Naive B cell (primary cell): ENCODE results near the gene WNK4. TPM values are rescaled to one million over a fixed set of nuclear protein-coding genes. Genes with fewer than 3 reads are reported as not detected.
A peak's percentile ranks its signal among the peaks of the same experiment; 100 is the strongest.
"Not testable (repeated sequence)": the region's sequence is repeated elsewhere in the genome, so short reads cannot be mapped to it uniquely, and the experiment has no call there.

Experiments used
- ATAC-seq, 2 donors: fragments of 150-1000 bp; cut with Tn5 transposase; 2 replicates each; pipeline ENCODE4 v1.10.0; 2021; ENCODE audit warnings: low read depth in 2 of 2, mild to moderate bottlenecking in 2 of 2, moderate library complexity in 2 of 2
- DNase-seq: peaks from one replicate; pipeline ENCODE4 v3.0.0; 2022
- H3K27ac Mint-ChIP-seq, 6 donors: one replicate each; pipeline ENCODE4 v1.8.0; 2020 to 2022; ENCODE audit warnings: mild to moderate bottlenecking in 6 of 6, mixed read lengths in 6 of 6, moderate library complexity in 5 of 6, inconsistent platforms in 2 of 6
- H3K27me3 Mint-ChIP-seq, 3 donors: one replicate each; pipeline ENCODE4 v1.8.0; 2021 to 2022; ENCODE audit warnings: mixed read lengths in 3 of 3, mild to moderate bottlenecking in 1 of 3
- H3K36me3 Mint-ChIP-seq, 2 donors: one replicate each; pipeline ENCODE4 v1.8.0; 2020 to 2022; ENCODE audit warnings: mixed read lengths in 2 of 2, inconsistent platforms in 1 of 2, mild to moderate bottlenecking in 1 of 2
- H3K4me1 Mint-ChIP-seq, 3 donors: one replicate each; pipeline ENCODE4 v1.8.0; 2020 to 2022; ENCODE audit warnings: mixed read lengths in 3 of 3, inconsistent platforms in 1 of 3, mild to moderate bottlenecking in 1 of 3, moderate library complexity in 1 of 3
- H3K4me3 Mint-ChIP-seq, 8 donors: one replicate each; pipeline ENCODE4 v1.8.0; 2020 to 2022; ENCODE audit warnings: mild to moderate bottlenecking in 8 of 8, mixed read lengths in 8 of 8, moderate library complexity in 8 of 8, inconsistent platforms in 2 of 8
- H3K9me3 Mint-ChIP-seq, 7 donors: one replicate each; pipeline ENCODE4 v1.8.0; 2020 to 2022; ENCODE audit warnings: mixed read lengths in 7 of 7, mild to moderate bottlenecking in 5 of 7, inconsistent platforms in 2 of 7, moderate library complexity in 1 of 7
- polyA plus RNA-seq, 6 donors: library from polyadenylated mRNA; unstranded; fragments of 300-500 nt; fragmentation: Illumina TruSeq; gene quantifications; one replicate each; pipeline ENCODE4 v1.2.3, GENCODE V29; 2021; ENCODE audit warnings: low read depth in 6 of 6

Gene WNK4
- polyA plus RNA-seq = under 1 TPM in 1 of 6 donors, not detected in 5; 0.10 TPM

- Mint-ChIP-seq H3K36me3 (peaks cover 11 to 25% of the 10 kb centered on the region in 2 donors), H3K4me3 (peak within 1 kb of the TSS; percentile 19 to 83 (median 60)), H3K4me1 (peaks cover 19 to 44% (median 43%) of the 10 kb centered on the region in 3 donors), H3K27me3 (peaks cover 27 to 54% (median 47%) of the 10 kb centered on the region in 3 donors), H3K9me3 (peaks cover 0 to 2% (median 0%) of the 10 kb centered on the region in 7 donors), H3K27ac (peak within 1 kb of the TSS in 3 of 6 donors; percentile 44 to 88 (median 51))
- no peak for DNase-seq
- ATAC-seq = peak in 1 of 2 donors; percentile 27
Observed at GRCh38 chr17:42779936-42780850, at the start of gene WNK4. Gene WNK4, plus strand, starts transcription at chr17:42780610. Its CDS starts 89 bp downstream, at chr17:42780699.

GRCh38 chr17:42740699-42741098 is 39.7 kb upstream of the WNK4 start:
- ATAC-seq (no peak), DNase-seq (no peak)
- H3K4me3 Mint-ChIP-seq = no peak overlapping the region
- H3K9me3 Mint-ChIP-seq = no peaks in the 10 kb centered on the region
- no peak overlapping the region for H3K27ac Mint-ChIP-seq
- H3K27me3 Mint-ChIP-seq = no peaks in the 10 kb centered on the region
- H3K36me3 Mint-ChIP-seq = no peaks in the 10 kb centered on the region
- peaks cover 20 to 46% (median 29%) of the 10 kb centered on the region in 3 donors for H3K4me1 Mint-ChIP-seq

- H3K36me3 Mint-ChIP-seq, ATAC-seq, H3K9me3 Mint-ChIP-seq, DNase-seq, H3K27me3 Mint-ChIP-seq: not testable (repeated sequence)
- H3K27ac Mint-ChIP-seq = peak overlapping the region in 1 of 6 donors; percentile 42
- peak overlapping the region in 4 of 8 donors; percentile 12 to 95 (median 66) for H3K4me3 Mint-ChIP-seq
- H3K4me1 Mint-ChIP-seq = peaks cover 20 to 39% (median 29%) of the 10 kb centered on the region in 3 donors
Observed at GRCh38 chr17:42742916-42743315, 37.5 kb upstream of the WNK4 start.

GRCh38 chr17:42743595-42744282 is 36.7 kb upstream of the WNK4 start:
- Mint-ChIP-seq H3K4me3 (peak overlapping the region; percentile 85 to 95 (median 91)), H3K4me1 (peaks cover 20 to 39% (median 29%) of the 10 kb centered on the region in 3 donors), H3K36me3 (no peaks in the 10 kb centered on the region), H3K27ac (peak overlapping the region in 5 of 6 donors; percentile 68 to 94 (median 91)), H3K9me3 (no peaks in the 10 kb centered on the region), H3K27me3 (peaks cover 4 to 12% (median 5%) of the 10 kb centered on the region in 3 donors)
- ATAC-seq = no peak
- no peak for DNase-seq

GRCh38 chr17:42744283-42744805 is 36.1 kb upstream of the WNK4 start:
- peak; percentile 69 to 75 for ATAC-seq
- peak overlapping the region; percentile 84 to 94 (median 92) for H3K27ac Mint-ChIP-seq
- peaks cover 20 to 39% (median 29%) of the 10 kb centered on the region in 3 donors for H3K4me1 Mint-ChIP-seq
- peaks cover 5 to 18% (median 9%) of the 10 kb centered on the region in 3 donors for H3K27me3 Mint-ChIP-seq
- DNase-seq = no peak
- no peaks in the 10 kb centered on the region for H3K9me3 Mint-ChIP-seq
- peak overlapping the region; percentile 85 to 95 (median 91) for H3K4me3 Mint-ChIP-seq
- no peaks in the 10 kb centered on the region for H3K36me3 Mint-ChIP-seq

DNA sequence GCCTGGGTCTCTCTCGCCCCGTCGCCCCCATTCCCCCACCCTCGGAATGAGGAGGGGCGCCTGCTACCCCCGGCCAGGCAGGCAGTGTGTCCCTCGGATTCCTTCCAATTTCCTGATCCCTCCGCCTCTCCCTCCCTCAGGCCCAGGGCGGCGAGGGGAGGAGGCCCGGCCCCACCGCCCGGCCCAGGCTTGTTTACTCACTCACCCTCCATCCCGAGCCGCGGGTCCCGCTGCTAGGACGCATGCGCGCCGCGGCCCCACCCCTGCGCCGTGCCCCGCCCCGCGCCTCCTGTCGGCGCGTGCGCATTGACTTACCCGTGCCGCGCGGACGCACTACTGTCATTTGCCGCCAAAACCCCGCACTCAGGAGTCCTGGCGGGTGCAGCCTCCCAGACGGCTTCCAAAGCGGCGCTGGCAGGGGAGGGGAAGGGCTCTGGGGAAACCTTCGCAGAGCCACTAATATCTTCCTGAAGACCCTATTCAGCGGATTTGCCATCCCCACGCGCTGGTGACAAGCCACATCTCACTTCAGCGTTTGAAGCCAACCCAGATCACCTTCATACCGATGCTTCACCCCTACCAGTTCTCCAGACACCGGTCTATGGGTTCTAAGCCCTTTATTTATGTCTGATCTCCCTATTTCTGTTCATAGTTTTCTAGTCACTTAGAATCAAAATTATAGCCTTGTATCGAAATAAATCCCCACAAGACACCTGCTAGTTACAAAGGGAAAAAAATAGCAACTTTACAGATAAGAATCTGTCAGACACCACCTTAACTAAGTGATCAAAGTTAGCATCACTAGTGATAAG is 35.4 kb upstream of the WNK4 start, which contains the start of gene EZH1:
EZH1 (minus strand) TSS at position 235 of the 812 bp plus-strand sequence. CDS start 16,099 bp downstream, outside the sequence.
- DNase-seq (peak; percentile 95), ATAC-seq (peak; percentile 85 to 87)
- Mint-ChIP-seq H3K4me3 (peak within 1 kb of the TSS; percentile 85 to 95 (median 91)), H3K27me3 (peaks cover 5 to 21% (median 9%) of the 10 kb centered on the region in 3 donors), H3K9me3 (no peaks in the 10 kb centered on the region), H3K27ac (peak within 1 kb of the TSS; percentile 84 to 94 (median 92)), H3K4me1 (peaks cover 20 to 39% (median 29%) of the 10 kb centered on the region in 3 donors), H3K36me3 (no peaks in the 10 kb centered on the region)

DNA sequence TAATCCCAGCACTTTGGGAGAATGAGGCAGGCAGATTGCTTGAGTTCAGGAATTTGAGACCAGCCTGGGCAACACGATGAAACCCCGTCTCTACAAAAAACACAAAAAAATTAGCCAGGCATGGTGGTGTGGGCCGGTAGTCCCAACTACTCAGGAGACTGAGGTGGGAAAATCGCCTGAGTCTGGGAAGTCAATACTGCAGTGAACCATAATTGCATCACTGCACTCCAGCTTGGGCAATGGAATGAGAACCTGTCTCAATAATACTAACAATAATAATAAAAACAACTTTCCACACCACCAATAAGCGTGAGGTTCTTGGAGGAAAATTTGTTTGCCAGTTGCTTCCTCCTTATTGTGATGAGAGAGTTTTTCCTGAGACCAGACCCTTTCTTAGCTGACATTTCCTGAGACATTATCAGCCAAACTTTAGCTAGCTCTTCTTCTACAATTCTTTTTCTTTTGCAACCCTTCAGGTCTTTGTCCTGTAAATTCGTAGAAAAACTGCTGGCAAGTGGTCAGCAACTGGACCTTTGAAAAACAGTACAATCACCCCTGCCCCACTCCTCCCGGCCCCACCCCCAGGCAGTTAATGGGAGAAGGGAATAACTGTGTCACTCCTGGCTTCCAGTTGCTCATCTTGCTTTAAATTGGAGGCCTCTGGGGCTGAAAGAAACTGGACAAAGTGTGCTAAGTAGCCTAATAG is 32.1 kb upstream of the WNK4 start:
- no peak for DNase-seq
- Mint-ChIP-seq H3K27ac (no peak overlapping the region), H3K36me3 (no peaks in the 10 kb centered on the region), H3K9me3 (no peaks in the 10 kb centered on the region), H3K27me3 (peaks cover 20 to 32% (median 21%) of the 10 kb centered on the region in 3 donors), H3K4me1 (peaks cover 15 to 18% (median 17%) of the 10 kb centered on the region in 3 donors), H3K4me3 (peak overlapping the region in 1 of 8 donors; percentile 53)
- no peak for ATAC-seq

DNA sequence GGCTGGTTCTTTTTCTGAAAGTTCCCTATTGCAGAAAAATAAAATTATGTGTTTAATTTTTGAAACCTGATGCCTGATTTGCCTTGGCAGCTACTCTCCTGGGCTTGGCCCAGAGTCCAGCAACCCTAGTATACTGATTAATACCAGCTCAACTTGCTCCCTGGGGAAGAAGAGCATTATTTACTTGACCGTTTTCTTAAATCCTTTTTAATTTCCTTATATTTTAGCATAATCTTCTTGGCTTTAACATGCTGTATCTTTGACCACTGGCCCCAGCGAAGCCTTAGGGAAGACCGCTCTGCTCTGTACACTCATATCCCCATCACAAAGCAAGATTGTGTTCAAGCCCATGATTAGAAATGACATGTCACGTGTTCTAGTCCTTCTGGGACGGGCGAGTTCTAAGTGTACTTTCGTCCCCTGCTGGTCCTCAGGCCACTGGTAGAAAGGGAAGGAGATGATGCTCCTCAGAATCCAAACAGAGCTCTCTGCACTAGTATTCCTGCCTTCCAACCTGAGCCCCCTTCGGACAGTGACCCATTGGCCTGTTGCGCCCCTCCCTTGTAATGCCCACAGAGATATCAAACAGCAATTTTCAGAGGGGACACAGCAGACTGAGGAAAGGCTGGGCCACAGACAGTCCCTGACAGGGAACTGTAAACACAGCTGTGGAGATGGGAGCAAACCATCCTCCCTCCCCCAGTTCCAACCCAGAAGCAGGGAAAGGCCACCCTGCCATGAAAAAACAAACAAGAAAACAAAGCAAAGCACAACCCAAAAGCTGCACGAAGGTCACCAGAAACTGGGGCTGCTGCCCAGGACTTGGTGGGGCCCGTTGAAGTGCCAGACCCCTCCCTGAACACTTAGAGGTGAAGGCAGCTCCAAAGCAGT is 31.3 kb upstream of the WNK4 start:
- no peak overlapping the region for H3K4me3 Mint-ChIP-seq
- DNase-seq (no peak), ATAC-seq (no peak)
- H3K36me3 Mint-ChIP-seq = no peaks in the 10 kb centered on the region
- H3K9me3 Mint-ChIP-seq = no peaks in the 10 kb centered on the region
- peaks cover 21 to 37% (median 23%) of the 10 kb centered on the region in 3 donors for H3K27me3 Mint-ChIP-seq
- peaks cover 8 to 10% (median 9%) of the 10 kb centered on the region in 3 donors for H3K4me1 Mint-ChIP-seq
- no peak overlapping the region for H3K27ac Mint-ChIP-seq

- no peaks in the 10 kb centered on the region for H3K36me3 Mint-ChIP-seq
- peaks cover 31 to 39% (median 32%) of the 10 kb centered on the region in 3 donors for H3K27me3 Mint-ChIP-seq
- no peak overlapping the region for H3K4me3 Mint-ChIP-seq
- H3K9me3 Mint-ChIP-seq = no peaks in the 10 kb centered on the region
- DNase-seq (no peak), ATAC-seq (no peak)
- no peak overlapping the region for H3K27ac Mint-ChIP-seq
- no peaks in the 10 kb centered on the region for H3K4me1 Mint-ChIP-seq
Observed at GRCh38 chr17:42750739-42751344, 29.6 kb upstream of the WNK4 start.

- no peak for ATAC-seq
- DNase-seq = no peak
- H3K27me3 Mint-ChIP-seq = peaks cover 32 to 46% (median 36%) of the 10 kb centered on the region in 3 donors
- no peaks in the 10 kb centered on the region for H3K4me1 Mint-ChIP-seq
- no peaks in the 10 kb centered on the region for H3K9me3 Mint-ChIP-seq
- no peak overlapping the region for H3K4me3 Mint-ChIP-seq
- H3K27ac Mint-ChIP-seq = no peak overlapping the region
- H3K36me3 Mint-ChIP-seq = no peaks in the 10 kb centered on the region
Observed at GRCh38 chr17:42751628-42752027, 28.8 kb upstream of the WNK4 start.

DNA sequence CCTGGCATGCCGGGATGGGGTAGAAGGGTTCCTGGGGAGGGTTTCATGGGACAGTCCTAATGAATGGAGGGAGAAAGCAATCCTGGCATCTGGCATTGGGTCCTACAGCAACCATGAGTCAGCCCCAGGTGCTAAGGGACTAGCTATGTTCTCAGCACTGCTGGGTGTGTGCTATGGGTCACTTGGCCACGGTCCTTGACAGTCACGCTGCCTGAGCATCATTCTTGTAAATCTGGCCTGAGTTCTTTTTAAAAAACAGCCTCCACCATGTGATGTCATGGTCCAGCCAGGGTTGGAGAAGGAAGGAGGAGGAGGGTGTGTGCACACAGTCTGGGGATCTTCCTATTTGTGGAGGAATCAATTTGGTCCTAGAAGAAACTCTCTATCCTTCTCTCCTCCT is 25.6 kb upstream of the WNK4 start:
- DNase-seq (no peak), ATAC-seq (no peak)
- Mint-ChIP-seq H3K9me3 (no peaks in the 10 kb centered on the region), H3K4me3 (no peak overlapping the region), H3K27me3 (peaks cover 23 to 47% (median 36%) of the 10 kb centered on the region in 3 donors), H3K36me3 (no peaks in the 10 kb centered on the region), H3K27ac (no peak overlapping the region), H3K4me1 (peaks cover 2 to 5% (median 3%) of the 10 kb centered on the region in 3 donors)
